HepG2 (cell line): Measurements from ENCODE around the gene ABCC10. TPM values are rescaled to one million over a fixed set of nuclear protein-coding genes. Genes with fewer than 3 reads are reported as not detected.
A peak's percentile ranks its signal among the peaks of the same experiment; 100 is the strongest.

Experiments used
- ARNT ChIP-seq: fragments of 450-650 bp; IDR thresholded peaks from 2 replicates; pipeline ENCODE4 v1.6.1; 2017
- ATAD3A ChIP-seq: sonication (generic); formaldehyde crosslinking; IDR thresholded peaks from 2 replicates; pipeline ENCODE4 v1.4.0; 2020; ENCODE audit warnings: missing genetic modification reagents
- BRF2 ChIP-seq: sonication (generic); formaldehyde crosslinking; IDR thresholded peaks from 2 replicates; pipeline ENCODE4 v1.8.1; 2022; ENCODE audit warnings: mild to moderate bottlenecking, missing genetic modification reagents
- CREB1 ChIP-seq, 2 experiments: fragments of 450-650 bp in 1 of 2; IDR thresholded peaks; 2 replicates each; pipeline ENCODE4 v1.6.1; 2016 to 2017; ENCODE audit warnings: control low read depth in 1 of 2, mild to moderate bottlenecking in 1 of 2, missing compliant biosample characterization in 1 of 2, missing genetic modification characterization in 1 of 2
- CREBL2 ChIP-seq: sonication (generic); formaldehyde crosslinking; IDR thresholded peaks from 2 replicates; pipeline ENCODE4 v1.8.1; 2023; ENCODE audit warnings: missing genetic modification reagents, mild to moderate bottlenecking, borderline replicate concordance
- DR1 ChIP-seq: sonication (generic); formaldehyde crosslinking; IDR thresholded peaks from 2 replicates; pipeline ENCODE4 v1.8.0; 2021; ENCODE audit warnings: mild to moderate bottlenecking, missing genetic modification reagents, inconsistent platforms
- ETV6 ChIP-seq: sonication (generic); formaldehyde crosslinking; conservative IDR thresholded peaks from 2 replicates; pipeline ENCODE4 v1.4.0; 2020; ENCODE audit warnings: missing genetic modification reagents
- GTF3A ChIP-seq: sonication (generic); formaldehyde crosslinking; conservative IDR thresholded peaks from 2 replicates; pipeline ENCODE4 v1.4.0; 2020; ENCODE audit warnings: mild to moderate bottlenecking, missing genetic modification reagents
- KDM4B ChIP-seq: sonication (generic); formaldehyde crosslinking; IDR thresholded peaks from 2 replicates; pipeline ENCODE4 v1.4.0; 2020; ENCODE audit warnings: missing genetic modification reagents
- MTF2 ChIP-seq: sonication (generic); formaldehyde crosslinking; IDR thresholded peaks from 2 replicates; pipeline ENCODE4 v1.5.0; 2020; ENCODE audit warnings: missing genetic modification reagents, borderline replicate concordance
- MZF1 ChIP-seq: sonication (generic); formaldehyde crosslinking; IDR thresholded peaks from 2 replicates; pipeline ENCODE4 v1.8.1; 2023; ENCODE audit warnings: mild to moderate bottlenecking, missing genetic modification reagents, borderline replicate concordance
- NFIC ChIP-seq: IDR thresholded peaks from 2 replicates; pipeline ENCODE4 v1.6.1; 2012; ENCODE audit warnings: mild to moderate bottlenecking, low read length, inconsistent platforms
- NONO ChIP-seq, 2 experiments: fragments of 450-650 bp in 1 of 2; sonication (generic) in 1 of 2; formaldehyde crosslinking in 1 of 2; IDR thresholded peaks in 1 of 2; conservative IDR thresholded peaks in 1 of 2; 2 replicates each; pipeline versions ENCODE4 v1.6.1 to v1.8.0; 2017 to 2022; ENCODE audit warnings: mild to moderate bottlenecking in 1 of 2, missing genetic modification reagents in 1 of 2, moderate library complexity in 1 of 2
- PCBP1 ChIP-seq: fragments of 200-400 bp; formaldehyde crosslinking; IDR thresholded peaks from 2 replicates; pipeline ENCODE4 v1.6.1; 2017; ENCODE audit warnings: mild to moderate bottlenecking, low read depth, low read length, borderline replicate concordance
- PLRG1 ChIP-seq: fragments of 450-650 bp; conservative IDR thresholded peaks from 2 replicates; pipeline ENCODE4 v1.6.1; 2016
- SALL1 ChIP-seq: sonication (generic); formaldehyde crosslinking; IDR thresholded peaks from 2 replicates; pipeline ENCODE4 v1.8.0; 2022; ENCODE audit warnings: mild to moderate bottlenecking, missing genetic modification reagents
- SNRNP70 ChIP-seq: fragments of 200-400 bp; formaldehyde crosslinking; IDR thresholded peaks from 2 replicates; pipeline ENCODE4 v1.6.1; 2017; ENCODE audit warnings: mild to moderate bottlenecking, low read depth, low read length, moderate library complexity
- TFE3 ChIP-seq: IDR thresholded peaks from 2 replicates; pipeline ENCODE4 v1.6.1; 2016
- ZBTB38 ChIP-seq: sonication (generic); formaldehyde crosslinking; IDR thresholded peaks from 2 replicates; pipeline ENCODE4 v1.5.1; 2020; ENCODE audit warnings: mild to moderate bottlenecking, missing genetic modification reagents
- ZFP36 ChIP-seq: fragments of 150-350 bp; IDR thresholded peaks from 2 replicates; pipeline ENCODE4 v1.6.1; 2018; ENCODE audit warnings: borderline replicate concordance, low read length, low read depth; ENCODE audit not compliant: partially characterized antibody
- ZFY ChIP-seq: sonication (generic); formaldehyde crosslinking; IDR thresholded peaks from 2 replicates; pipeline ENCODE4 v1.4.0; 2020; ENCODE audit warnings: missing genetic modification reagents
- ZNF260 ChIP-seq: sonication (generic); formaldehyde crosslinking; IDR thresholded peaks from 2 replicates; pipeline ENCODE4 v1.4.0; 2020; ENCODE audit warnings: missing genetic modification reagents, low read depth, mild to moderate bottlenecking, borderline replicate concordance
- ZNF354B ChIP-seq: sonication (generic); formaldehyde crosslinking; IDR thresholded peaks from 2 replicates; pipeline ENCODE4 v1.8.0; 2022; ENCODE audit warnings: mild to moderate bottlenecking, missing genetic modification reagents
- ZNF549 ChIP-seq: sonication (generic); formaldehyde crosslinking; IDR thresholded peaks from 2 replicates; pipeline ENCODE4 v1.5.0; 2020; ENCODE audit warnings: missing genetic modification reagents
- ZNF800 ChIP-seq: sonication (generic); formaldehyde crosslinking; IDR thresholded peaks from 2 replicates; pipeline ENCODE4 v1.4.0; 2020; ENCODE audit warnings: missing genetic modification reagents
- polyA plus RNA-seq, 8 experiments: library from polyadenylated mRNA; depleted of rRNA in 3 of 8; stranded (reverse) in 7 of 8; unstranded in 1 of 8; fragments of >200 nt; fragmentation: Illumina TruSeq in 4 of 8; extraction: Trizol in 4 of 8; gene quantifications; 2 replicates each; pipeline versions ENCODE4 v1.2.1 to v1.2.3, GENCODE V29; 2011 to 2016; ENCODE audit warnings: low read depth in 4 of 8, missing spikeins in 1 of 8, mixed read lengths in 1 of 8; ENCODE audit not compliant: insufficient read depth in 1 of 8
- total RNA-seq, 5 experiments: library from RNA; depleted of rRNA; stranded (reverse); fragments of >200 nt; fragmentation: Illumina TruSeq; extraction: Trizol; gene quantifications; 2 replicates each; pipeline ENCODE4 v1.2.3, GENCODE V29; 2016; ENCODE audit warnings: low read depth in 1 of 5

The ABCC10 gene
- total and polyA plus RNA-seq, 2 of the 13 experiments (the other 11 are each of a cell fraction or from before 2014, with no cell fraction given): 16.0 to 24.3 TPM

- TF ChIP-seq ZFP36 (no peak), ZFY (CRISPR knock-in tag) (peak; percentile 40), NFIC (no peak), ZNF800 (CRISPR knock-in tag) (0 out of 2 replicates have a peak, but pooled peaks have one; percentile 7), ZNF354B (no peak), KDM4B (CRISPR knock-in tag) (no peak), BRF2 (CRISPR knock-in tag) (no peak), SNRNP70 (no peak), DR1 (CRISPR knock-in tag) (no peak), ZNF549 (no peak), TFE3 (no peak), MTF2 (CRISPR knock-in tag) (no peak), ETV6 (CRISPR knock-in tag) (no peak), PLRG1 (no peak), GTF3A (no peak), ARNT (no peak), NONO (IDR thresholded peaks at IDR 0.05) (no peak), NONO (CRISPR knock-in tag; conservative IDR thresholded peaks at IDR 0.05) (0 out of 2 replicates have a peak, but pooled peaks have one; percentile 33), PCBP1 (0 out of 2 replicates have a peak, but pooled peaks have one; percentile 56), ZBTB38 (peak; percentile 64), CREB1 (IDR thresholded peaks at IDR 0.05) (no peak), CREB1 (CRISPR knock-in tag; IDR thresholded peaks at IDR 0.05) (no peak), SALL1 (CRISPR knock-in tag) (peak; percentile 79), ATAD3A (no peak), CREBL2 (CRISPR knock-in tag) (no peak), ZNF260 (CRISPR knock-in tag) (no peak), MZF1 (no peak)
Observed at GRCh38 chr6:43496370-43497128, 69.2 kb downstream of the ABCC10 start (continued).
